GM12891 (cell line): ENCODE results near the gene SLC25A47.
A peak's percentile ranks its signal among the peaks of the same experiment; 100 is the strongest.

Experiments used
- POLR2A ChIP-seq: IDR thresholded peaks from 2 replicates; pipeline ENCODE4 v1.6.1; 2011; ENCODE audit warnings: low read depth, low read length, control low read depth
- POLR2AphosphoS5 ChIP-seq: IDR thresholded peaks from 2 replicates; pipeline ENCODE4 v1.6.1; 2011; ENCODE audit warnings: low read depth, low read length, control low read depth
- TAF1 ChIP-seq: IDR thresholded peaks from 2 replicates; pipeline ENCODE4 v1.6.1; 2011; ENCODE audit warnings: low read depth, low read length, control low read depth

GRCh38 chr14:100278702-100279101 lies 44.4 kb upstream of the SLC25A47 start:
- TF ChIP-seq POLR2A (no peak), POLR2AphosphoS5 (no peak), TAF1 (0 out of 2 replicates have a peak, but pooled peaks have one; percentile 22)
